Liver (tissue), 9 donors: ENCODE measurements around the gene NF1. TPM values are rescaled to one million over a fixed set of nuclear protein-coding genes. Genes with fewer than 3 reads are reported as not detected.
"Not testable (repeated sequence)": the region's sequence is repeated elsewhere in the genome, so short reads cannot be mapped to it uniquely, and the experiment has no call there.

Experiments
- DNase-seq: peaks from one replicate; pipeline ENCODE4 v3.0.0-alpha.2; 2017; ENCODE audit warnings: low spot score
- H3K27ac ChIP-seq, 2 donors: one replicate each; pipeline ENCODE4 v1.7.0; 2013; ENCODE audit warnings: inconsistent platforms in 2 of 2, low read length in 2 of 2, control low read depth in 1 of 2, low read depth in 1 of 2, mild to moderate bottlenecking in 1 of 2
- H3K27me3 ChIP-seq, 4 donors: one replicate each; pipeline versions ENCODE4 v1.6.1 to v1.7.0; 2013; ENCODE audit warnings: low read length in 3 of 4, inconsistent platforms in 1 of 4, mild to moderate bottlenecking in 1 of 4, moderate library complexity in 1 of 4; ENCODE audit not compliant: control insufficient read depth in 4 of 4, insufficient read depth in 4 of 4
- H3K36me3 ChIP-seq, 4 donors: one replicate each; pipeline versions ENCODE4 v1.6.1 to v1.7.0; 2013; ENCODE audit warnings: low read length in 3 of 4, mild to moderate bottlenecking in 3 of 4, low read depth in 1 of 4, moderate library complexity in 1 of 4; ENCODE audit not compliant: control insufficient read depth in 4 of 4, insufficient read depth in 3 of 4
- H3K4me1 ChIP-seq, 4 donors: one replicate each; pipeline versions ENCODE4 v1.6.1 to v1.7.0; 2013; ENCODE audit warnings: low read length in 3 of 4, mild to moderate bottlenecking in 3 of 4, moderate library complexity in 1 of 4; ENCODE audit not compliant: control insufficient read depth in 4 of 4, insufficient read depth in 4 of 4
- H3K4me3 ChIP-seq, 3 donors: one replicate each; pipeline versions ENCODE4 v1.6.1 to v1.7.0; 2013; ENCODE audit warnings: low read length in 3 of 3, control low read depth in 1 of 3, low read depth in 1 of 3, mild to moderate bottlenecking in 1 of 3
- H3K9ac ChIP-seq, 2 donors: one replicate each; pipeline ENCODE4 v1.7.0; 2013; ENCODE audit warnings: low read length in 2 of 2, mild to moderate bottlenecking in 2 of 2, moderate library complexity in 2 of 2, control low read depth in 1 of 2, low read depth in 1 of 2
- H3K9me3 ChIP-seq, 4 donors: one replicate each; pipeline versions ENCODE4 v1.6.1 to v1.7.0; 2013; ENCODE audit warnings: low read length in 3 of 4; ENCODE audit not compliant: control insufficient read depth in 4 of 4
- EGR1 ChIP-seq, 2 donors: IDR thresholded peaks; 2 replicates each; pipeline ENCODE4 v1.6.1; 2016 to 2018; ENCODE audit warnings: antibody characterized with exemption in 2 of 2, low read depth in 2 of 2
- FOXA1 ChIP-seq: IDR thresholded peaks from 2 replicates; pipeline ENCODE4 v1.6.1; 2016; ENCODE audit warnings: antibody characterized with exemption
- FOXA2 ChIP-seq: IDR thresholded peaks from 2 replicates; pipeline ENCODE4 v1.6.1; 2016; ENCODE audit warnings: antibody characterized with exemption
- GABPA ChIP-seq, 2 donors: IDR thresholded peaks in 1 of 2; conservative IDR thresholded peaks in 1 of 2; 2 replicates each; pipeline ENCODE4 v1.6.1; 2016; ENCODE audit warnings: antibody characterized with exemption in 2 of 2, mild to moderate bottlenecking in 1 of 2, moderate library complexity in 1 of 2
- HNF4A ChIP-seq, 2 donors: conservative IDR thresholded peaks; 2 replicates each; pipeline ENCODE4 v1.6.1; 2016; ENCODE audit warnings: antibody characterized with exemption in 2 of 2, mild to moderate bottlenecking in 2 of 2
- HNF4G ChIP-seq: IDR thresholded peaks from 2 replicates; pipeline ENCODE4 v1.6.1; 2016; ENCODE audit warnings: antibody characterized with exemption
- JUND ChIP-seq, 2 donors: IDR thresholded peaks; 2 replicates each; pipeline ENCODE4 v1.6.1; 2016; ENCODE audit warnings: antibody characterized with exemption in 2 of 2
- NR2F2 ChIP-seq: IDR thresholded peaks from 2 replicates; pipeline ENCODE4 v1.6.1; 2016; ENCODE audit warnings: antibody characterized with exemption
- REST ChIP-seq: IDR thresholded peaks from 2 replicates; pipeline ENCODE4 v1.6.1; 2016; ENCODE audit warnings: antibody characterized with exemption, mild to moderate bottlenecking
- RXRA ChIP-seq, 2 donors: IDR thresholded peaks; 2 replicates each; pipeline ENCODE4 v1.6.1; 2017 to 2018; ENCODE audit warnings: antibody characterized with exemption in 2 of 2, mild to moderate bottlenecking in 1 of 2
- SP1 ChIP-seq: IDR thresholded peaks from 2 replicates; pipeline ENCODE4 v1.6.1; 2018; ENCODE audit warnings: antibody characterized with exemption, mild to moderate bottlenecking
- TAF1 ChIP-seq: conservative IDR thresholded peaks from 2 replicates; pipeline ENCODE4 v1.6.1; 2016; ENCODE audit warnings: antibody characterized with exemption, mild to moderate bottlenecking
- YY1 ChIP-seq: IDR thresholded peaks from 2 replicates; pipeline ENCODE4 v1.6.1; 2016; ENCODE audit warnings: antibody characterized with exemption, mild to moderate bottlenecking
- ZBTB33 ChIP-seq: IDR thresholded peaks from 2 replicates; pipeline ENCODE4 v1.6.1; 2016; ENCODE audit warnings: antibody characterized with exemption
- WGBS: extraction: QIAGEN DNeasy Blood & Tissue Kit; methylation state at CpG from one replicate; pipeline ENCODE4 v1.1.7; 2013; 5-methylcytosine and 5-hydroxymethylcytosine counted together
- polyA plus RNA-seq, 2 donors: library from polyadenylated mRNA; stranded (reverse) in 1 of 2; unstranded in 1 of 2; fragments of 200-250 nt in 1 of 2; fragments of >200 nt in 1 of 2; fragmentation: Nextera tagmentation in 1 of 2; extraction: Ambion mirVana in 1 of 2; gene quantifications; one replicate each; pipeline versions ENCODE4 v1.2.1 to v1.2.3, GENCODE V29; 2013 to 2015
- total RNA-seq, 2 donors: library from RNA; depleted of rRNA; stranded (reverse); fragments of >200 nt; gene quantifications; one replicate each; pipeline ENCODE4 v1.2.3, GENCODE V29; 2014
- TF ChIP-seq, protein P1 (sequence below): IDR thresholded peaks from 2 replicates; pipeline ENCODE4 v1.6.1; 2016; ENCODE audit warnings: antibody characterized with exemption
- donor health status: healthy.
- donor health status: healthy.
- donor health status: healthy.
- donor health status: healthy.
- donor health status: healthy.

NF1 gene
- total and polyA plus RNA-seq, 4 donors = 4.6 to 42.6 (median 13.5) TPM

GRCh38 chr17:31089471-31089870, 5.3 kb upstream of the NF1 start:
- no peak for TF ChIP-seq HNF4A (conservative IDR thresholded peaks at IDR 0.05)
- no peak for TF ChIP-seq FOXA2
- TF ChIP-seq YY1 = no peak
- TF ChIP-seq REST = no peak
- no peak for TF ChIP-seq RXRA (IDR thresholded peaks at IDR 0.05)
- 91% methylated on average over 3 of the region's 3 CpGs for WGBS

GRCh38 chr17:31090650-31091049, 4.1 kb upstream of the NF1 start:
- WGBS = 96% methylated on average over 3 of the region's 3 CpGs

More at GRCh38 chr17:31089471-31089870, 5.3 kb upstream of the NF1 start:
- H3K9ac ChIP-seq = no peak overlapping the region
- H3K27me3 ChIP-seq = no peaks in the 10 kb centered on the region
- no peak overlapping the region for H3K4me3 ChIP-seq
- no peaks in the 10 kb centered on the region for H3K4me1 ChIP-seq
- H3K9me3 ChIP-seq = no peaks in the 10 kb centered on the region
- H3K36me3 ChIP-seq = no peaks in the 10 kb centered on the region
- no peak overlapping the region for H3K27ac ChIP-seq
- DNase-seq = no peak

GRCh38 chr17:31092475-31093064, 2.2 kb upstream of the NF1 start:
- WGBS = 85% methylated on average over 1 of the region's 1 CpG
- Histone ChIP-seq H3K27me3 (no peaks in the 10 kb centered on the region), H3K27ac (no peak overlapping the region), H3K9me3 (no peaks in the 10 kb centered on the region), H3K9ac (no peak overlapping the region), H3K4me1 (peaks cover 0 to 12% (median 10%) of the 10 kb centered on the region in 4 donors), H3K4me3 (no peak overlapping the region), H3K36me3 (no peaks in the 10 kb centered on the region)
- TF ChIP-seq FOXA1 (no peak), TAF1 (no peak), HNF4G (no peak), FOXA2 (no peak), GABPA (IDR thresholded peaks at IDR 0.05 in 1 of 2, conservative IDR thresholded peaks at IDR 0.05 in 1 of 2) (no peak), YY1 (no peak), NR2F2 (no peak), JUND (IDR thresholded peaks at IDR 0.05) (no peak), SP1 (no peak), EGR1 (IDR thresholded peaks at IDR 0.05; ENCODE audit: low read depth in 2 of 2) (no peak), ZBTB33 (no peak)
- TF ChIP-seq, protein P1, sequence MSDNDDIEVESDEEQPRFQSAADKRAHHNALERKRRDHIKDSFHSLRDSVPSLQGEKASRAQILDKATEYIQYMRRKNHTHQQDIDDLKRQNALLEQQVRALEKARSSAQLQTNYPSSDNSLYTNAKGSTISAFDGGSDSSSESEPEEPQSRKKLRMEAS = no peak
- DNase-seq = no peak

More at GRCh38 chr17:31090650-31091049, 4.1 kb upstream of the NF1 start:
- not testable (repeated sequence) for DNase-seq, H3K4me3 ChIP-seq, H3K27ac ChIP-seq, H3K9me3 ChIP-seq, H3K4me1 ChIP-seq, H3K27me3 ChIP-seq, H3K36me3 ChIP-seq, H3K9ac ChIP-seq
